ENCODE measurements around the gene WDR20. TPM values are rescaled to one million over a fixed set of nuclear protein-coding genes. Genes with fewer than 3 reads are reported as not detected.

The WDR20 gene
- total and polyA plus RNA-seq, 2 donors from 2014 or later, result 12.6 to 44.2 TPM

GRCh38 chr14:102187044-102187443 lies 47.3 kb downstream of the WDR20 start:
- H3K27ac ChIP-seq (ENCODE audit: low read depth in 2 of 2, low read length in 2 of 2), result no peak overlapping the region

GRCh38 chr14:102187568-102188001 lies 47.9 kb downstream of the WDR20 start:
- FAIRE-seq (no peak), DNase-seq (peak in 1 of 5 donors; percentile 43)
- peak overlapping the region in 1 of 2 donors; percentile 25 for H3K27ac ChIP-seq (ENCODE audit: low read depth in 2 of 2, low read length in 2 of 2)
- intact Hi-C loops (cut with DNase I), result no loop called here
- H3K9ac ChIP-seq (ENCODE audit: low read length in 3 of 3), result no peak overlapping the region
- no peak for TF ChIP-seq CTCF (IDR thresholded peaks at IDR 0.05; ENCODE audit: borderline replicate concordance, extremely low read depth, insufficient read depth)
- peaks cover 4 to 19% (median 8%) of the 10 kb centered on the region in 3 donors for H3K4me1 ChIP-seq (ENCODE audit: control insufficient read depth in 2 of 3, insufficient read depth in 2 of 3, low read depth in 1 of 3, low read length in 3 of 3)
- H3K9me3 ChIP-seq (ENCODE audit: control insufficient read depth in 2 of 3, insufficient read depth in 1 of 3, low read length in 3 of 3), result no peaks in the 10 kb centered on the region
- no peak overlapping the region for H3K4me3 ChIP-seq (ENCODE audit: low read length in 3 of 3)
- H3K27me3 ChIP-seq (ENCODE audit: control insufficient read depth, insufficient read depth, low read length), result no peaks in the 10 kb centered on the region
- H3K36me3 ChIP-seq (ENCODE audit: control insufficient read depth in 2 of 3, insufficient read depth in 3 of 3, low read length in 3 of 3), result no peaks in the 10 kb centered on the region

More at GRCh38 chr14:102187044-102187443, 47.3 kb downstream of the WDR20 start:
- H3K36me3 ChIP-seq (ENCODE audit: control insufficient read depth in 2 of 3, insufficient read depth in 3 of 3, low read length in 3 of 3), result no peaks in the 10 kb centered on the region
- no peak overlapping the region for H3K9ac ChIP-seq (ENCODE audit: low read length in 3 of 3)
- intact Hi-C loops (cut with DNase I), result no loop called here
- no peaks in the 10 kb centered on the region for H3K27me3 ChIP-seq (ENCODE audit: control insufficient read depth, insufficient read depth, low read length)
- H3K4me3 ChIP-seq (ENCODE audit: low read length in 3 of 3), result no peak overlapping the region
- H3K9me3 ChIP-seq (ENCODE audit: control insufficient read depth in 2 of 3, insufficient read depth in 1 of 3, low read length in 3 of 3), result no peaks in the 10 kb centered on the region
- FAIRE-seq, result no peak
- DNase-seq, result no peak
- peaks cover 4 to 19% (median 12%) of the 10 kb centered on the region in 3 donors for H3K4me1 ChIP-seq (ENCODE audit: control insufficient read depth in 2 of 3, insufficient read depth in 2 of 3, low read depth in 1 of 3, low read length in 3 of 3)
- TF ChIP-seq CTCF (IDR thresholded peaks at IDR 0.05; ENCODE audit: borderline replicate concordance, extremely low read depth, insufficient read depth), result no peak

- DNase-seq (peak in 1 of 5 donors; percentile 18), FAIRE-seq (no peak)
- Histone ChIP-seq H3K9me3 (ENCODE audit: control insufficient read depth in 2 of 3, insufficient read depth in 1 of 3, low read length in 3 of 3) (no peaks in the 10 kb centered on the region), H3K27ac (ENCODE audit: low read depth in 2 of 2, low read length in 2 of 2) (no peak overlapping the region), H3K9ac (ENCODE audit: low read length in 3 of 3) (no peak overlapping the region), H3K4me3 (ENCODE audit: low read length in 3 of 3) (no peak overlapping the region), H3K36me3 (ENCODE audit: control insufficient read depth in 2 of 3, insufficient read depth in 3 of 3, low read length in 3 of 3) (no peaks in the 10 kb centered on the region), H3K4me1 (ENCODE audit: control insufficient read depth in 2 of 3, insufficient read depth in 2 of 3, low read depth in 1 of 3, low read length in 3 of 3) (peaks cover 1 to 16% (median 8%) of the 10 kb centered on the region in 3 donors), H3K27me3 (ENCODE audit: control insufficient read depth, insufficient read depth, low read length) (no peaks in the 10 kb centered on the region)
- TF ChIP-seq CTCF (IDR thresholded peaks at IDR 0.05; ENCODE audit: borderline replicate concordance, extremely low read depth, insufficient read depth), result no peak
- intact Hi-C loops (cut with DNase I), result no loop called here
Observed at GRCh38 chr14:102188187-102188586, 48.5 kb downstream of the WDR20 start.

GRCh38 chr14:102189874-102190273 lies 50.2 kb downstream of the WDR20 start:
- DNase-seq (no peak), FAIRE-seq (no peak)
- intact Hi-C loops (cut with DNase I), result no loop called here
- Histone ChIP-seq H3K4me1 (ENCODE audit: control insufficient read depth in 2 of 3, insufficient read depth in 2 of 3, low read depth in 1 of 3, low read length in 3 of 3) (peaks cover 0 to 14% (median 8%) of the 10 kb centered on the region in 3 donors), H3K27ac (ENCODE audit: low read depth in 2 of 2, low read length in 2 of 2) (no peak overlapping the region), H3K4me3 (ENCODE audit: low read length in 3 of 3) (no peak overlapping the region), H3K27me3 (ENCODE audit: control insufficient read depth, insufficient read depth, low read length) (no peaks in the 10 kb centered on the region), H3K9ac (ENCODE audit: low read length in 3 of 3) (no peak overlapping the region), H3K9me3 (ENCODE audit: control insufficient read depth in 2 of 3, insufficient read depth in 1 of 3, low read length in 3 of 3) (no peaks in the 10 kb centered on the region), H3K36me3 (ENCODE audit: control insufficient read depth in 2 of 3, insufficient read depth in 3 of 3, low read length in 3 of 3) (no peaks in the 10 kb centered on the region)
- no peak for TF ChIP-seq CTCF (IDR thresholded peaks at IDR 0.05; ENCODE audit: borderline replicate concordance, extremely low read depth, insufficient read depth)

All from kidney (tissue), 14 donors.